Uterus (tissue), 4 donors: ENCODE data around the gene TSPAN3. TPM values are rescaled to one million over a fixed set of nuclear protein-coding genes. Genes with fewer than 3 reads are reported as not detected.

Source experiments
- DNase-seq, 2 donors: peaks; one replicate each; pipeline ENCODE4 v3.0.0-alpha.2; 2019 to 2020
- H3K27ac ChIP-seq, 2 donors: fragments of 200-600 bp; sonication (generic); 1 replicate in 1 of 2; 2 replicates in 1 of 2; pipeline ENCODE4 v1.5.1; 2016 to 2018
- H3K27me3 ChIP-seq, 2 donors: fragments of 200-600 bp; sonication (generic); one replicate each; pipeline ENCODE4 v1.5.1; 2018 to 2019; ENCODE audit warnings: control low read depth in 1 of 2
- H3K36me3 ChIP-seq, 2 donors: fragments of 200-600 bp; sonication (generic); one replicate each; pipeline ENCODE4 v1.5.1; 2019; ENCODE audit warnings: control low read depth in 1 of 2
- H3K4me1 ChIP-seq, 2 donors: fragments of 200-600 bp; sonication (generic); one replicate each; pipeline ENCODE4 v1.5.1; 2018 to 2019; ENCODE audit warnings: control low read depth in 1 of 2
- H3K4me3 ChIP-seq, 2 donors: fragments of 200-600 bp; sonication (generic); 1 replicate in 1 of 2; 2 replicates in 1 of 2; pipeline ENCODE4 v1.5.1; 2018 to 2019; ENCODE audit warnings: mild to moderate bottlenecking in 1 of 2
- H3K9me3 ChIP-seq, 2 donors: fragments of 200-600 bp; sonication (generic); one replicate each; pipeline ENCODE4 v1.5.1; 2019; ENCODE audit warnings: control low read depth in 1 of 2
- POLR2A ChIP-seq, 2 donors: fragments of 450-650 bp; IDR thresholded peaks; one replicate each; pipeline ENCODE4 v1.6.1; 2016; ENCODE audit warnings: antibody characterized with exemption in 2 of 2, mild to moderate bottlenecking in 1 of 2, moderate library complexity in 1 of 2
- intact Hi-C: fragments of 100-400 bp; cut with DNase I; formaldehyde crosslinking; loops from one replicate; pipeline ENCODE4 v1.15.1; 2023; ENCODE audit warnings: low total_unique reads
- total RNA-seq, 4 donors: library from RNA; depleted of rRNA in 3 of 4; stranded (reverse); fragments of >200 nt in 3 of 4; gene quantifications; one replicate each; pipeline versions ENCODE4 v1.1.0 to v1.2.4, GENCODE V29; 2014 to 2023
- TF ChIP-seq, protein P1 (sequence below), 4 experiments: fragments of 200-600 bp in 2 of 4; fragments of 450-650 bp in 2 of 4; sonication (generic) in 2 of 4; IDR thresholded peaks; one replicate each; pipeline ENCODE4 v1.5.1; 2016 to 2019; ENCODE audit warnings: antibody characterized with exemption in 4 of 4, mild to moderate bottlenecking in 2 of 4, moderate library complexity in 1 of 4
- donor health status: DM: yes; HTN: yes; CAD: no.

The TSPAN3 gene
- total RNA-seq, 4 donors from 2014 or later, result 62.0 to 446 (median 114) TPM

DNA sequence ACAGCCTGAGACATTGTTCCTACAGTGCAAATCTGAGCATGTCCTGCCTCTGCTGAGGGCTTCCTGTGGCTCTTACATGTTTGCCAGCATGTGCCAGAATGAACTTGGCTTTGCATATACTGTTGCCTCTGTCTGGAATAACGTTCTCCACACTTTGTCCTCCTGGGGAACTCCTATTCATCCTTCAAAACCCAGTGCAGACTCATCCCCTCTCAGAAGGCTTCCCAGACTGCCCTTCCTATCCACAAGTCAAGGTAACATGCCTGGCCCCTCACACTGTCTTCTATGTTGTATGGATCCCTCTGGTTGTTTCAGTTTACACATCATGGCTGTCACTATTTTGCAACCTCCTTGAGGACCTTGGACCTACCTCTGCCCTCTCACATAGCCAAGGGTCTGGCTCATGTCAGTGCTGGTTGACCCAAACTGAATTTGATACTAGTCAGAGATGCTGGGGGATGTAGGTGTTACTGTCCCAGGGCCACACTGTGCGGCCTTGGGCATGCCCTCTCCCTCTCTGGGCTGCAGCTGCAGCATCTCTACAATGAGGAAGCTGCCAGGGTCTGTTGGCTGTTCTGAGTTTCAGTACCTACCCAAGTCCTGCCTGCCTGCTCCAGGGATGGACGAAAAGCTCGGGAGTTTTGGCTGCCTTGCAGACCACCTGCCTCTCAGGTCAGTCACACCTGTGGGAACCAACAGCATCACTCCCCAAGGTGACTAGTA, 29.0 kb upstream of the TSPAN3 start:
- no peak for TF ChIP-seq POLR2A (IDR thresholded peaks at IDR 0.05)
- TF ChIP-seq, protein P1, sequence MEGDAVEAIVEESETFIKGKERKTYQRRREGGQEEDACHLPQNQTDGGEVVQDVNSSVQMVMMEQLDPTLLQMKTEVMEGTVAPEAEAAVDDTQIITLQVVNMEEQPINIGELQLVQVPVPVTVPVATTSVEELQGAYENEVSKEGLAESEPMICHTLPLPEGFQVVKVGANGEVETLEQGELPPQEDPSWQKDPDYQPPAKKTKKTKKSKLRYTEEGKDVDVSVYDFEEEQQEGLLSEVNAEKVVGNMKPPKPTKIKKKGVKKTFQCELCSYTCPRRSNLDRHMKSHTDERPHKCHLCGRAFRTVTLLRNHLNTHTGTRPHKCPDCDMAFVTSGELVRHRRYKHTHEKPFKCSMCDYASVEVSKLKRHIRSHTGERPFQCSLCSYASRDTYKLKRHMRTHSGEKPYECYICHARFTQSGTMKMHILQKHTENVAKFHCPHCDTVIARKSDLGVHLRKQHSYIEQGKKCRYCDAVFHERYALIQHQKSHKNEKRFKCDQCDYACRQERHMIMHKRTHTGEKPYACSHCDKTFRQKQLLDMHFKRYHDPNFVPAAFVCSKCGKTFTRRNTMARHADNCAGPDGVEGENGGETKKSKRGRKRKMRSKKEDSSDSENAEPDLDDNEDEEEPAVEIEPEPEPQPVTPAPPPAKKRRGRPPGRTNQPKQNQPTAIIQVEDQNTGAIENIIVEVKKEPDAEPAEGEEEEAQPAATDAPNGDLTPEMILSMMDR (IDR thresholded peaks at IDR 0.05), result no peak
- DNase-seq, result no peak
- no peaks in the 10 kb centered on the region for H3K36me3 ChIP-seq
- H3K4me1 ChIP-seq, result no peaks in the 10 kb centered on the region
- intact Hi-C loops, result no loop called here
- H3K27ac ChIP-seq, result no peak overlapping the region
- H3K9me3 ChIP-seq, result no peaks in the 10 kb centered on the region
- no peak overlapping the region for H3K4me3 ChIP-seq
- H3K27me3 ChIP-seq, result no peaks in the 10 kb centered on the region

DNA sequence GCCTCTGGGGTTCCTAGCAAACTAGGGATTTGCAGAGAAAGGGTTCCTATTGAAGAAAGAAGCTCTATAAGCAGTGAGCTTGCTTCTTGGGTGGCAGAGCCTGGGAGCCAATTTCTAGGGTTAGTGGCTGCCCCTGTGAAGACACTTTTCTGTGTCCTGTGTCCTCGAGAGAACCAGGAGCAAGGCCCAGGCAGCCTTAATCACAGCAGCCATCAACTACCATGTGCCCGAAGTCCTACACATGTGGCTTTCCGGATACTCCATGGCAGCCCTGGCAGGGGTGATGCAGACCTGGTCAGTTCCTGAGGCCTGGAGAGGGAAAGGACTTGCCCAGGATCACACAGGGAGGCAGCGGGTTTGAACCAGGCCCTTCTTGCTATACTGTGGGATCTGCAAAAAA, 27.7 kb upstream of the TSPAN3 start:
- Histone ChIP-seq H3K27ac (no peak overlapping the region), H3K4me3 (no peak overlapping the region), H3K36me3 (no peaks in the 10 kb centered on the region), H3K27me3 (no peaks in the 10 kb centered on the region), H3K9me3 (no peaks in the 10 kb centered on the region), H3K4me1 (no peaks in the 10 kb centered on the region)
- no peak for DNase-seq
- intact Hi-C loops, result no loop called here
- TF ChIP-seq POLR2A (IDR thresholded peaks at IDR 0.05), result no peak
- TF ChIP-seq, protein P1 (IDR thresholded peaks at IDR 0.05), result no peak

DNA sequence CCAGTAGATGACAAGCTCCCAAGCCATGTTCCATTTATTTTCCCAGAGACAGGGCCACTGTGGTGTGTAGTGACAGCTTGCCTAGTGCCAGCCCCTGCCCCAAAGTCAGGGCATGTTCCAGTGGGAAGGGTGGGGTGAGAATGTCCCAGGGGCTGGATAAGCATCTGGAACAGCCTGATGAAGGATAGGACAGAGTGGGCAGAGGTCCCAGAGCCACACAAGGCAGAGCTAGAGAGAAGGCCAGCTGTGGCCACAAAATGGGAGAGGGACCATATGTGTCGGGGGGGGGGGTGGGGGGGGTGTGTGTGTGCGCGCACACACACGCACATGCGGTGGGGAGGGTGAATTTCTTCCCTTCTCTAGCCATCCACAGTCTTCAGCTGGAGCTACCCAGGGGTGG, 27.0 kb upstream of the TSPAN3 start:
- Histone ChIP-seq H3K9me3 (no peaks in the 10 kb centered on the region), H3K27me3 (no peaks in the 10 kb centered on the region), H3K27ac (no peak overlapping the region), H3K4me3 (no peak overlapping the region), H3K36me3 (no peaks in the 10 kb centered on the region), H3K4me1 (no peaks in the 10 kb centered on the region)
- DNase-seq, result no peak
- TF ChIP-seq, protein P1 (IDR thresholded peaks at IDR 0.05), result no peak
- TF ChIP-seq POLR2A (IDR thresholded peaks at IDR 0.05), result no peak
- intact Hi-C loops, result no loop called here

DNA sequence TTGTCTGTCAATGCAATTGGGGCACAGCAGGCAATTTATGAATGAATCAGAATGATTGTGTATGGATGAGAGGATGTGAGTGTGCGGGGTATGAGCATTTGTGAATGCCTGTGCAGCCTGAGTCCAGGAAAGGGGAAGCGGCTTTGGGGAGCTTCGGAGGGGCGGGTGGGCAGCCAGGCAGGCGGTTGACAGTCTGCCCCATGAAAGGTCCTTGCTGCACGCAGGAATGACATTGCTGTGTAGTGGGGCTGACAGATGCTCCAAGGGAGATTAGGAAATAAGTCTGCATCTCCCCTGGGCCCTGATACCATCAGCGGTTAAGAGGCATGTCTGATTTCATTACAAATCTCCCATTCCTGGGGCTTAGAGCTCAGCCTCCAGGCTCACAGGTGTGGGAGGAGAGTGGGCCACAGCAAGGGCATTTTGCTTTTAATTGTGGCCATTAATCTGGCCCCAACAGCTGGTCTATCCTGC, 26.4 kb upstream of the TSPAN3 start:
- TF ChIP-seq, protein P1 (IDR thresholded peaks at IDR 0.05), result no peak
- no peak for TF ChIP-seq POLR2A (IDR thresholded peaks at IDR 0.05)

DNA sequence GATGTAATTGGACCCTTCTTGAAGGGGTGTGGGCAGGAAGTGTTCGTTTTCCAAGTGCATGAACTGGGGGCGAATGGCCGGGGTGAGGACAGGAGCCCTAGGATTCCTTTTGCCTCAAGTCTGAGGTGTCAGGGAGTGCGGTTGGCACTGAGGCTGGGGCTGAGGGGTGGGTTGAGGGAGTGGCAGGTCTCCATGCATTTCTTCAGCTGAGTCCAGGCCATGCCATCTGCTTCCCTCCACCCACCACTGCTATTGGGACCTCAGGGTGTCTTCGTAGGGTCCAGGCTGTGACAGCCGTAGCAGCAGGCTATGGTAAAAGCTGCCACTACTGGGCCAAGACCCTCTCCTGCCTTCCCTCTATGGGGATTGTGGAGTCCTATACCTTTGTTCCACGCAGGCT, 25.6 kb upstream of the TSPAN3 start:
- Histone ChIP-seq H3K36me3 (no peaks in the 10 kb centered on the region), H3K4me3 (no peak overlapping the region), H3K27ac (no peak overlapping the region), H3K9me3 (no peaks in the 10 kb centered on the region), H3K4me1 (no peaks in the 10 kb centered on the region), H3K27me3 (no peaks in the 10 kb centered on the region)
- TF ChIP-seq POLR2A (IDR thresholded peaks at IDR 0.05), result no peak
- TF ChIP-seq, protein P1 (IDR thresholded peaks at IDR 0.05), result no peak
- intact Hi-C loops, result no loop called here
- DNase-seq, result no peak

More for the DNA sequence above, 26.4 kb upstream of the TSPAN3 start:
- Histone ChIP-seq H3K36me3 (no peaks in the 10 kb centered on the region), H3K9me3 (no peaks in the 10 kb centered on the region), H3K27ac (no peak overlapping the region), H3K4me3 (no peak overlapping the region), H3K4me1 (no peaks in the 10 kb centered on the region), H3K27me3 (no peaks in the 10 kb centered on the region)
- intact Hi-C loops, result no loop called here
- no peak for DNase-seq
